ENCODE measurements around the gene MACROD2.

The MACROD2 gene

DNA sequence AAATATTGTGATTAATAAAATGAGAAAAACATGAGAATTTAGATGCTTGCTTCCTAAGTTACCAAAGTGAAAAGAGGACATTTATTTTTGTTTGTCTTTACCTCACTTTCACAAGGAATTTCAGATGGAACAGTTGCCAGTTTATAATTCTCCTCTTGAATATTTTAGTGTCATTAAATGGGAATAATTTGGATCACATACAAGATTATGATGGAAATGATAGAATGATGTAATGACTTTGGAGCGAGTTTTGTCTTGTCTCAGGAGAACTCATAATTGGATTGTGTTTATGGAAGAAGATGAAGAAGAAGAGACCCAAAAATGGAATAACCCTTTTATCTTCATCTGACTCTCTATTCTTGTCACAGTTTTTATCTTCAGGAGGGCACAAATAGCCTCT is 515.0 kb downstream of the MACROD2 start:
- in situ Hi-C loops (cut with MboI; ENCODE audit: low sequenced_read_pairs) = no loop called here

GRCh38 chr20:14512839-14513238 is 517.5 kb downstream of the MACROD2 start:
- in situ Hi-C loops (cut with MboI; ENCODE audit: low sequenced_read_pairs) = no loop called here

DNA sequence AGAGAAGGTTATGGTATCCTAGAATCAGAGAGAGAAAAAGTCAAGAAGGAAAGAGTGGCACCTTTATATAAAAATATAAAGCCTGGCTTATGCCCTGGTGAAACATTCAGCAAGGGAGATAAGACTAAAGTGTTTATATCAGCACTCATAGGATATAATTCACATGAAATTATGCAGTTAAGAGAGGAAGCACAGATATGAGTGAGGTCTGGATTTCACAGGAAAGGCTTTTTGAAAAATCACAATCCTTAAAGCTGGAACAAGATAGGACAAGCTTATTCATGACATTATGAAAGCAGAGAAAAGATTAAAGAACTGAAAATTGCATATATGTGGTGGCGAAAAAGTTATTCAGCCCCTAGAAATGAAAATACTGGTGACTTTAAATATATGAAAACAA is 523.3 kb downstream of the MACROD2 start:
- in situ Hi-C loops (cut with MboI; ENCODE audit: low sequenced_read_pairs) = no loop called here

DNA sequence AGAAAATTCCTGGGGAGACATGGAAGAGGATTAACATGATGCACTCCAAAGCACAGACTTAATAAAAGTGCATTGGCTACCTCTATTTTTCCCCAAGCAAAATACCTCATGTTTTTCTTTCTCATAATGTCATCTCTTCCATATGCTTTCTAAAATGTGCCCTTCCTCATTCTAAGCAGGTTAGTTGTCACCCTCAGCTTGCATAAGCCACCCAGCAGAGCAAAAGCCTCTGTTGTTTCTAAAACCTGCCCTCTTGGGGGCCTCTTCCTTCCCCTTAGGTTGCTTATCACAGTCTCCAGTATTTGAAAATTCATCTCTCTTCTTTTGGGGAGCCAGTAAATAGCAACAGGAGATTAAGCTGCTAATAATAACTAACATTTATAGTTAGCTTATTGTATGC is 525.7 kb downstream of the MACROD2 start:
- in situ Hi-C loops (cut with MboI; ENCODE audit: low sequenced_read_pairs) = no loop called here

- in situ Hi-C loops (cut with MboI; ENCODE audit: low sequenced_read_pairs) = no loop called here
These were observed 526.1 kb downstream of the MACROD2 start for GRCh38 chr20:14521436-14521835.

DNA sequence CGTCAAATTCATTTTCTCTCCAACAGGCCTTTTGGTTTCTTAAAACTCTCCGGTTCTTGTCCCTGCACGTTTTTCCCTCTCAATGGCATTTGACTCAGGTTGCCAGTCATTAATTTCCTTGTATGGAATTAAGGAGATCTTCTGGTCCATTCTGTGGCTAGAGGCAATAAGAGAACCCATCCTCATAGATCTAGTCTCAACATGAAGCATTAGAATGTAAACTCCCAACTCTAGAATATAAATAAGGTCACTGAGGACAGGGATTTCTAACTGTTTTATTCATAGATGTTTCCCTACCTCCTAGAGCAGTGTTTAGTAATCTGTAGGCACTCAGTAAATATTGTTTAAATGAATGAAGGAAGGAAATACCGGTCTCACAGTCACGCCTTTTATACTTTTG is 527.3 kb downstream of the MACROD2 start:
- in situ Hi-C loops (cut with MboI; ENCODE audit: low sequenced_read_pairs) = no loop called here

DNA sequence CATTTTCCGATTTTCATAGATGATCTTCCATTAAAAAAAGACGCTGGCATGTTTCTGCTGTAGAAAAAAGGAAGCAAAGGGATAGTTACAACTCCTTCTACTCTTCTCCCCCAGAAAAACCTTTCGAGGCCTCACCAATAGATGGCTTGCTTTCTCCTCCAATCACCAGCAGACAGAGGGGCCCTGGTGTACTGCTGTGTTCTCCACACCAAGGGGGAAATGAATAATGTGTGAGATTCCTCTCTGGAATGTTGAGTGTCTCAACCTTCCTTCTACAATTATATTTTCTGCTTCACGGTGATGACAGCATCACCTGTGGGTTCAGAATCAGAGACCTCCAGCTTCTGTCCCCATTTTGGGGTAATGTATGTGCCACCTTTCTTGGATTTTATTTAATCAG is 527.8 kb downstream of the MACROD2 start:
- in situ Hi-C loops (cut with MboI; ENCODE audit: low sequenced_read_pairs) = no loop called here

GRCh38 chr20:14525426-14525825 is 530.1 kb downstream of the MACROD2 start:
- in situ Hi-C loops (cut with MboI; ENCODE audit: low sequenced_read_pairs) = no loop called here

GRCh38 chr20:14526891-14527290 is 531.6 kb downstream of the MACROD2 start:
- in situ Hi-C loops (cut with MboI; ENCODE audit: low sequenced_read_pairs) = no loop called here

DNA sequence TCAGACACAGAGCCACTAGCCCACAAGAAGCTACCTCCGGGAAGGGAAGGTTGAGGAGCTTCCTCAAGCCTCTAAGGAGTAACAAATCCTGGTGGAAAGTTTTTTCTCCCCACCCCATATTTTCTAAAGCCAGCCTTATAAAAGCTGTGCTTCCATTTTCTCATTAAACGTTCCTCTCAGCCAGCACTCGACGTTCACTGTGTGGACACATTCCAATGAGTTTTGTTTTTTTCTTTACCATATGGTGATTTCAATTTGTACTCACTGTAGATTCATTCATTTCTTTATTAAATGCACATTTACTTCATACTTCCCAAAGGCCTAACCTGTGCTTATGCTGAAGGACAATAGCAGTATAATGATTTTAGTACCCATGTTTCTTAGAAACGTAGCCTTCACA is 536.5 kb downstream of the MACROD2 start:
- in situ Hi-C loops (cut with MboI; ENCODE audit: low sequenced_read_pairs) = no loop called here

DNA sequence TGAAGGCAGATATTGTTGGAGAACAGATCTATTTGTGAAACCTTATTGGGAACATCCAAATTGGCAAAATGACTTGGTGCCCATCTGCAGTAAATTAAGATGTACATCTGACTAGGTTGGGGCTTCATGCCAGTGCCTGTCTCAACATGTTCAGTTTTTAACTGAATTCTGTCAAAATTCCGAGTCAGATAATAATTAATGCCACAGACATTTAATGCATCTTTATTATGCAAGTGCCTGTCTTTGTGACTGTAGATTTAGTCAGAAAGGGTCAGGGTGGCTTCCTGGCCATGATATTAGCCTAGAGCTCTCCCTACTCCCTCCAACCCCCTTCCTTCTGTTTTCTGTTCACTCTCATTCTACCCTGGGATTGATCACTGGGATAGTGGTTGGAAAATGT is 541.4 kb downstream of the MACROD2 start:
- in situ Hi-C loops (cut with MboI; ENCODE audit: low sequenced_read_pairs) = no loop called here

GRCh38 chr20:14538433-14538832 is 543.1 kb downstream of the MACROD2 start:
- in situ Hi-C loops (cut with MboI; ENCODE audit: low sequenced_read_pairs) = no loop called here

DNA sequence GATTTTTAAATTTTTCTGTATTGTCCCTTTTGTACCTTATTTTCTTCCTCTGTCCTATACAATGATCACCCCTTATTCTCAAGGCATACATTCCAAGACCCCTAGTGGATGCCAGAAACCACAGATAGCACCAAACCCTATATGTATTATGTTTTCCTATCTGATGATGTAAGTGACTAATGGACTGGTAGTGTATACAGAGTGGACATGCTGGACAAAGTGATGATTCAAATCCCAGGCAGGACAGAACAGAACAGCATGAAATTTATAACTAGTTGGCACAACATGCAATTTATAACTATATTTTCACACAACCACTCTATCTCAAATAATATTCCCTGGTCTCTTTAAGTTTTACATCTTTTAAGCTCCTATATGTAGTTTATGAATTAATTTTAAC is 547.7 kb downstream of the MACROD2 start:
- in situ Hi-C loops (cut with MboI; ENCODE audit: low sequenced_read_pairs) = no loop called here

DNA sequence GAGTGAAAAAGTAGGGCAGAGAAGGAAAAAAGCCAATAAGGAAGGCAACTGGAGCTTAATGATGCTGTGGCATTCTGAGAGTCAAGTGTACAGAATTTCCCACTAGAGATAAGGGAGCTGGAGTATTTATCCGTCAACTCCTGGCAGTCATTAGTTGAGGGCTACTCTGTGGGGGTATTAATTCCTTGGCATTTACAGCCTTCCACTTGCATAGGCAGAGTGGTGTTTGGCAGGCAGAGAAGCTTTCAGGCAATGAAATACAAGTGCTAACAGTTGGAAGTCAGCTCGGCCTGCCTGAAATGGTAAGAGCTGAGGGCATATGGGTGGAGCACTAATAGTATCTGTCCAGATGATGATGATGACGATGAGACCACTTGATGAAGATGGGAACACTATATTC is 549.4 kb downstream of the MACROD2 start:
- in situ Hi-C loops (cut with MboI; ENCODE audit: low sequenced_read_pairs) = no loop called here

GRCh38 chr20:14550655-14551054 is 555.3 kb downstream of the MACROD2 start:
- in situ Hi-C loops (cut with MboI; ENCODE audit: low sequenced_read_pairs) = no loop called here

DNA sequence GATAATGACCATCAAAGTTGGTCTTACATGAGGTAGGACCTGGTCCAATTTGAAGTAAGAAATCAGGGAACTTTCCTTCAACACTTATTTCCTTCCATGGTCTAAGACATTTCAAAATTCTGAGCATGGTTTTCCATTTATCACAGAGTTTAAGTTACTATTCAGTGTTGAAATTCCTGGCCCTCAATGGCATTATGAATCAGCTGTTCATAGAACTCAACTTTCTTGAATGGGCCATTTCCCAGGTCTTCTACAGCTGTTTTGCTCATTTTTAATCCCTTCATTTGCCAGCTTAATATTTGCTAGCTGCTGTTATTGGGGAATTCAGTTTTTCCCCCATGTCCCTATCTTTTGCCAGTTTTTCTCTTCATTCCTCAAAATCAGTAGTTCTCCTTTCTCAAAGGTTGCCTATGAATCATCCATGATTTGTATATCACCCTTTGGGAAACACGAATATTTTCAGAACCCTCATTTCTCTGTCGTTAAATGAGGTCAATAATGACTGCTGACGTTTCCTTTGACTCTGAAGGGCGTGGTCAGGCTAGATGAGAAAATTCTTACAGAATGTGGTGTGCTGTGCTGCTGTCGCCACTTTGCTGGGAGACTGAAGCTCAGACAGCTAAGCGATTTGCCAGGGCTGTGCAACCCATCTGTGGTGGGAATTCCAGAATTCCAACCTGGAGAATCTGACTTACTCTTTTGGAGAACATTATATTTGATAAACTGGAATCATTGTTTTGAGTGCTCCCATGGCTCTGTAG is 558.6 kb downstream of the MACROD2 start:
- in situ Hi-C loops (cut with MboI; ENCODE audit: low sequenced_read_pairs) = no loop called here

- in situ Hi-C loops (cut with MboI; ENCODE audit: low sequenced_read_pairs) = no loop called here
These were observed 560.4 kb downstream of the MACROD2 start for GRCh38 chr20:14555676-14556075.

- in situ Hi-C loops (cut with MboI; ENCODE audit: low sequenced_read_pairs) = no loop called here
These were observed 560.9 kb downstream of the MACROD2 start for GRCh38 chr20:14556206-14556605.

DNA sequence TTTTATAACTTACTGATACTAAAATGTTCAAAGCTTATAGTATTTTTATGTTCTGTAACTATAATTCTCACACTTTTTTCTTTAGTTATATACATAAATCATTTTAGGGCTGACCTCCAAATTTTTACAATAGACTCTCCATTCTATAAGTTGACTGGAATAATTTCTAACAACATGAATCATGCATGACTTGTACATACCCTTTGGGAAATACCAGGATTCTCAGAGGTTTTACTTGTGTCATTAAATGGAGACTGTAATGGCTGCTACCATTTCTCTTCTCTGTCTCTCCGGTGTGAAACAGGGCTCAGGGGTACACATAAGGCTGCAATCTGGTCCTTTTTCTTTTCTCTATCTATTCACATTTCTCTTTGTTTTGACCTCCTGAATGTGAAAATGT is 564.3 kb downstream of the MACROD2 start:
- in situ Hi-C loops (cut with MboI; ENCODE audit: low sequenced_read_pairs) = no loop called here

DNA sequence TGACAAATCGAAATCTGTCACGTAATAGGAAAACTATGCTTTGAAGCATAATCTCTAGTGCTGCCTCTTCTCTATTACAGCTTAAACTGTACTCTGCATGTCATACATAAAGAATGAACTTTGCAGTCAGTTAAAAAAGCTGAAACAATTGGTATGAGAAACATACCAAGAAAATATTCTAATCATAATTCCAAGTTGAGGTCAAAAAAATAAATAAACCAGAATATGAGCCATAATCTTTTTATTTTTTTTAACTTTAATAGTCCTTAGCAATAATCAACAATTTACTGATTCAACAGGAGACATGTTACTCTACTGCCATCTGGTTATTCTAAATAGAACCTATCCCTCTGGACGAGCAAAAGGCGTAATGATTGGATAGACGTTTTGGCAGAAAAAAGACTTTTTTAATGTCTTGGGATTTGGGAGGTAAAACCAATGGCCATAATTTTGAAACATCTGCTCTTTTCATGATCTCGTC is 566.5 kb downstream of the MACROD2 start:
- in situ Hi-C loops (cut with MboI; ENCODE audit: low sequenced_read_pairs) = no loop called here

DNA sequence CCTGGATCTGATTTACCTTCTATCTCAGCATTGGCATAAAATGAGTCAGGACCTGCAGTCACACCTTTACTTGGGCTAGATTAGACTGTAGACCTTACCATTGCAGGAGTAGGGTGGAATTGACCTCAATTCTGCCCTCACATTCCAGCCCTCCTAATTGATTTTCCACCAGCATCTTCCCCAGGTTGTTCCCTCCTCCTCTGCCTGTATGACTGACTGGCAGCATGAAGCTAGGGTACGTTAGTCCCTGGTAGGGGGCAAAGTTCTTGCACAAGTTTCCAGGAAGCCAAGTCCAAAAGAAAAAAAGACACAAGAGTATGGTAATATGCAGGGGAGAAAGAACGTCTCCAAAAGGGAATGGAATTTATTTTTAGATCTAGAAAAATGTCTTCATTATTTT is 567.7 kb downstream of the MACROD2 start:
- in situ Hi-C loops (cut with MboI; ENCODE audit: low sequenced_read_pairs) = no loop called here

DNA sequence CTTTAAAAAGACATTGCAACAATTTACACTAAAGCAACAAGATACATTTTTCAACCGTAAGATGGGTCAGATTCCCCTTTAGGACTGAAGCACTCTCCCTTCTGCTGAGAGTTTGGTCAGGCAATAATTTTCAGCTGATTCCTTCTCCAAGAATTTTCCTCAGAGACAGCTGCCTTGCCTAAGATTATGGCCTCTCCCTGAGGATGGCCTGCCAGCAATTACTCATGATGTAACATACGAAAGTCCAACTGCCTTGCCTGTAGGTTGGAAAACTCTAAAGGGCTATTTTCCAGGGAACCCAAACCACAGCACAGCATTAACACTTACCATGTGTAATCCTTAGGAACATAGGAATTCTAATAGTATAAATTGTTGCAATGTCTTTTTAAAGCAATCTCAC is 571.2 kb downstream of the MACROD2 start:
- in situ Hi-C loops (cut with MboI; ENCODE audit: low sequenced_read_pairs) = no loop called here

- in situ Hi-C loops (cut with MboI; ENCODE audit: low sequenced_read_pairs) = no loop called here
These were observed 572.9 kb downstream of the MACROD2 start for GRCh38 chr20:14568225-14568624.
